Colonic mucosa (tissue), 4 donors: ENCODE data around the gene PRKCA. TPM values are rescaled to one million over a fixed set of nuclear protein-coding genes. Genes with fewer than 3 reads are reported as not detected.
"Not testable (repeated sequence)": the region's sequence is repeated elsewhere in the genome, so short reads cannot be mapped to it uniquely, and the experiment has no call there.

ENCODE experiments used
- DNase-seq: peaks from one replicate; pipeline ENCODE4 v3.0.0-alpha.2; 2020
- H3K27ac ChIP-seq: fragments of 200-600 bp; one replicate; pipeline ENCODE4 v1.8.0; 2021
- H3K27me3 ChIP-seq: fragments of 200-600 bp; one replicate; pipeline ENCODE4 v1.8.0; 2021
- H3K36me3 ChIP-seq: fragments of 200-600 bp; one replicate; pipeline ENCODE4 v1.8.0; 2021
- H3K4me1 ChIP-seq: fragments of 200-600 bp; one replicate; pipeline ENCODE4 v1.8.0; 2021; ENCODE audit warnings: mild to moderate bottlenecking
- H3K4me3 ChIP-seq: fragments of 200-600 bp; one replicate; pipeline ENCODE4 v1.8.0; 2021
- H3K9ac ChIP-seq, 2 donors: one replicate each; pipeline ENCODE4 v1.7.0; 2013; ENCODE audit warnings: control low read depth in 2 of 2, low read depth in 2 of 2, low read length in 2 of 2
- H3K9me3 ChIP-seq: fragments of 200-600 bp; one replicate; pipeline ENCODE4 v1.8.0; 2021
- CTCF ChIP-seq: fragments of 200-600 bp; IDR thresholded peaks from one replicate; pipeline ENCODE4 v1.8.0; 2022; ENCODE audit warnings: antibody characterized with exemption, mild to moderate bottlenecking
- intact Hi-C: fragments of 100-400 bp; cut with DNase I; formaldehyde crosslinking; loops from one replicate; pipeline ENCODE4 v1.14.1; 2022
- total RNA-seq, 2 donors: library from RNA; stranded (reverse); fragmentation: NEBNext Ultra II Directional in 1 of 2; extraction: Animal tissue kit (Norgen Biotek cat#: 25700) in 1 of 2; gene quantifications; one replicate each; pipeline ENCODE4 v1.2.1, GENCODE V29; 2021
- donor health status: healthy.
- donor health status: DM: no; HTN: no; CAD: no.
- donor health status: DM: no; HTN: no; CAD: no.

PRKCA gene
- total RNA-seq, 2 donors from 2014 or later, result 40.0 to 41.8 TPM

- Histone ChIP-seq H3K36me3 (no peaks in the 10 kb centered on the region), H3K27me3 (no peaks in the 10 kb centered on the region), H3K4me1 (no peaks in the 10 kb centered on the region), H3K4me3 (no peak overlapping the region), H3K27ac (no peak overlapping the region), H3K9me3 (no peaks in the 10 kb centered on the region), H3K9ac (peak overlapping the region in 1 of 2 donors; percentile 19)
- TF ChIP-seq CTCF, result no peak
- DNase-seq, result no peak
- intact Hi-C loops, result no loop called here
Measured at GRCh38 chr17:66487981-66488468, 185.6 kb downstream of the PRKCA start.

- H3K27ac ChIP-seq, result no peak overlapping the region
Measured at GRCh38 chr17:66488864-66489263, 186.5 kb downstream of the PRKCA start.

GRCh38 chr17:66489576-66489975 lies 187.2 kb downstream of the PRKCA start:
- H3K36me3 ChIP-seq, H3K27me3 ChIP-seq, H3K4me1 ChIP-seq, H3K9me3 ChIP-seq, DNase-seq, H3K4me3 ChIP-seq, H3K9ac ChIP-seq, intact Hi-C loops, H3K27ac ChIP-seq: not testable (repeated sequence)

More at GRCh38 chr17:66488864-66489263, 186.5 kb downstream of the PRKCA start:
- no peak for DNase-seq
- no peak overlapping the region for H3K4me3 ChIP-seq
- H3K27me3 ChIP-seq, result no peaks in the 10 kb centered on the region
- no peak for TF ChIP-seq CTCF
- H3K4me1 ChIP-seq, result no peaks in the 10 kb centered on the region
- H3K9ac ChIP-seq, result no peak overlapping the region
- intact Hi-C loops, result no loop called here
- no peaks in the 10 kb centered on the region for H3K9me3 ChIP-seq
- H3K36me3 ChIP-seq, result no peaks in the 10 kb centered on the region

- Histone ChIP-seq H3K27me3 (no peaks in the 10 kb centered on the region), H3K9ac (no peak overlapping the region), H3K27ac (no peak overlapping the region), H3K4me1 (no peaks in the 10 kb centered on the region), H3K36me3 (no peaks in the 10 kb centered on the region), H3K4me3 (no peak overlapping the region), H3K9me3 (no peaks in the 10 kb centered on the region)
- DNase-seq, result no peak
- intact Hi-C loops, result no loop called here
- no peak for TF ChIP-seq CTCF
Measured at GRCh38 chr17:66491213-66491612, 188.8 kb downstream of the PRKCA start.

- intact Hi-C loops, result no loop called here
- TF ChIP-seq CTCF, result no peak
- H3K36me3 ChIP-seq, result no peaks in the 10 kb centered on the region
- H3K9ac ChIP-seq, result no peak overlapping the region
- no peak for DNase-seq
- no peak overlapping the region for H3K27ac ChIP-seq
- no peaks in the 10 kb centered on the region for H3K4me1 ChIP-seq
- H3K9me3 ChIP-seq, result no peaks in the 10 kb centered on the region
- no peak overlapping the region for H3K4me3 ChIP-seq
- no peaks in the 10 kb centered on the region for H3K27me3 ChIP-seq
Measured at GRCh38 chr17:66491665-66492064, 189.3 kb downstream of the PRKCA start.

- Histone ChIP-seq H3K27me3 (no peaks in the 10 kb centered on the region), H3K36me3 (no peaks in the 10 kb centered on the region), H3K9ac (no peak overlapping the region), H3K4me1 (no peaks in the 10 kb centered on the region), H3K9me3 (no peaks in the 10 kb centered on the region), H3K27ac (no peak overlapping the region), H3K4me3 (no peak overlapping the region)
- no peak for DNase-seq
- TF ChIP-seq CTCF, result no peak
- intact Hi-C loops, result no loop called here
Measured at GRCh38 chr17:66492080-66492479, 189.7 kb downstream of the PRKCA start.
